Glutamatergic neuron (in vitro differentiated cells): Measurements from ENCODE around the gene MRPS12. TPM values are rescaled to one million over a fixed set of nuclear protein-coding genes. Genes with fewer than 3 reads are reported as not detected.

ENCODE experiments used
- DNase-seq: peaks from one replicate; pipeline ENCODE4 v3.0.0; 2022
- H3K27ac Mint-ChIP-seq: one replicate; pipeline ENCODE4 v1.8.0; 2020; ENCODE audit warnings: mild to moderate bottlenecking, mixed read lengths, inconsistent platforms; ENCODE audit not compliant: unreplicated experiment
- H3K27me3 Mint-ChIP-seq: one replicate; pipeline ENCODE4 v1.8.0; 2020; ENCODE audit warnings: mild to moderate bottlenecking, moderate library complexity, mixed read lengths, inconsistent platforms; ENCODE audit not compliant: unreplicated experiment
- H3K36me3 Mint-ChIP-seq: one replicate; pipeline ENCODE4 v1.8.0; 2020; ENCODE audit warnings: mild to moderate bottlenecking, mixed read lengths, inconsistent platforms; ENCODE audit not compliant: unreplicated experiment
- H3K4me1 Mint-ChIP-seq: one replicate; pipeline ENCODE4 v1.8.0; 2020; ENCODE audit warnings: mild to moderate bottlenecking, low read depth, mixed read lengths, inconsistent platforms; ENCODE audit not compliant: unreplicated experiment
- H3K4me3 Mint-ChIP-seq: one replicate; pipeline ENCODE4 v1.8.0; 2020; ENCODE audit warnings: mild to moderate bottlenecking, mixed read lengths, inconsistent platforms; ENCODE audit not compliant: unreplicated experiment
- H3K9me3 Mint-ChIP-seq: one replicate; pipeline ENCODE4 v1.8.0; 2020; ENCODE audit warnings: mild to moderate bottlenecking, moderate library complexity, mixed read lengths, inconsistent platforms; ENCODE audit not compliant: unreplicated experiment
- total RNA-seq: library from RNA; stranded (reverse); fragmentation: NEBNext Ultra II Directional; extraction: Animal tissue kit (Norgen Biotek cat#: 25700); gene quantifications from one replicate; pipeline ENCODE4 v1.2.1, GENCODE V29; 2021; ENCODE audit not compliant: unreplicated experiment
- TF ChIP-seq, protein P1 (sequence below): fragments of 200-600 bp; sonication (generic); IDR thresholded peaks from one replicate; pipeline ENCODE4 v1.5.0; 2021; ENCODE audit not compliant: partially characterized antibody, unreplicated experiment

The MRPS12 gene
- total RNA-seq, 1 donor from 2014 or later = 30.4 TPM

DNA sequence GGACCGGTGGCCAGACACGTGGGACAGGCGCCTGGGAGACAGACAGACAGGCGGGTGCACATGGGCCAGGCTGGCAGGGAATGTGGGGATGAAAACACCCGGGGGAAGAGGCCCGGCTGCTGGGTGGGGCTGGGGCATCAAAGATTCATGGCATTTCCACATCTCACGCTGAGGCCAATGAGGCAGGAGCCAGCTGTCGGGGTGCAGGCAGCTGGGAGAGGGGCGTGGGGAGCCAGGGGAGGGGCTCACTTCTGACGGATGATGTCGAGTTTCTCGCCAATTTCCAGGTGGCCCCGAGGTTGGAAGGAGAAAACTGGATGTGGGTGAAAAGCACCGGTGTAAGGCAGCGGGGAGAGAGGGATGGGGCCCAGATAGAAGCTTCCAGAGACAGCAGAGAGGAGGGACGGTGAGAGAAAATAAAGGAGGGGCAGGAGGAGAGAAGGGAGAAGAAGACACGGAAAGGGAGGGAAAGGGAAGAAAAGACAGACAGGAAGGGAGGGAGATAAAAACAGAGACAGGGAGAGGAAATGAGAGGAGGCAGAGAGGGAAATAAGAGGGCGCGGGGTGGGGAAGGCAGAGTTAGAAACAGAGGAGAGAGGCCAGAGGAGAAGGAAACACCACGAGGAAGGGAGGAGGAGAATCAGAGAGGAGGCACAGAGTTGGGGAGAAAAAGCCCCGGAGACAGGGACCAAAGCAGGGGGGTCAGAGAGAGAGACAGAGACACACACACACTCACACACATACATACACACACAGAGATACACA, 10.7 kb upstream of the MRPS12 start:
- Mint-ChIP-seq H3K4me3 (no peak overlapping the region), H3K9me3 (peaks cover 3% of the 10 kb centered on the region), H3K4me1 (peaks cover 6% of the 10 kb centered on the region), H3K27ac (no peak overlapping the region), H3K27me3 (no peaks in the 10 kb centered on the region), H3K36me3 (no peaks in the 10 kb centered on the region)
- TF ChIP-seq, protein P1, sequence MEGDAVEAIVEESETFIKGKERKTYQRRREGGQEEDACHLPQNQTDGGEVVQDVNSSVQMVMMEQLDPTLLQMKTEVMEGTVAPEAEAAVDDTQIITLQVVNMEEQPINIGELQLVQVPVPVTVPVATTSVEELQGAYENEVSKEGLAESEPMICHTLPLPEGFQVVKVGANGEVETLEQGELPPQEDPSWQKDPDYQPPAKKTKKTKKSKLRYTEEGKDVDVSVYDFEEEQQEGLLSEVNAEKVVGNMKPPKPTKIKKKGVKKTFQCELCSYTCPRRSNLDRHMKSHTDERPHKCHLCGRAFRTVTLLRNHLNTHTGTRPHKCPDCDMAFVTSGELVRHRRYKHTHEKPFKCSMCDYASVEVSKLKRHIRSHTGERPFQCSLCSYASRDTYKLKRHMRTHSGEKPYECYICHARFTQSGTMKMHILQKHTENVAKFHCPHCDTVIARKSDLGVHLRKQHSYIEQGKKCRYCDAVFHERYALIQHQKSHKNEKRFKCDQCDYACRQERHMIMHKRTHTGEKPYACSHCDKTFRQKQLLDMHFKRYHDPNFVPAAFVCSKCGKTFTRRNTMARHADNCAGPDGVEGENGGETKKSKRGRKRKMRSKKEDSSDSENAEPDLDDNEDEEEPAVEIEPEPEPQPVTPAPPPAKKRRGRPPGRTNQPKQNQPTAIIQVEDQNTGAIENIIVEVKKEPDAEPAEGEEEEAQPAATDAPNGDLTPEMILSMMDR = no peak
- DNase-seq = no peak

DNA sequence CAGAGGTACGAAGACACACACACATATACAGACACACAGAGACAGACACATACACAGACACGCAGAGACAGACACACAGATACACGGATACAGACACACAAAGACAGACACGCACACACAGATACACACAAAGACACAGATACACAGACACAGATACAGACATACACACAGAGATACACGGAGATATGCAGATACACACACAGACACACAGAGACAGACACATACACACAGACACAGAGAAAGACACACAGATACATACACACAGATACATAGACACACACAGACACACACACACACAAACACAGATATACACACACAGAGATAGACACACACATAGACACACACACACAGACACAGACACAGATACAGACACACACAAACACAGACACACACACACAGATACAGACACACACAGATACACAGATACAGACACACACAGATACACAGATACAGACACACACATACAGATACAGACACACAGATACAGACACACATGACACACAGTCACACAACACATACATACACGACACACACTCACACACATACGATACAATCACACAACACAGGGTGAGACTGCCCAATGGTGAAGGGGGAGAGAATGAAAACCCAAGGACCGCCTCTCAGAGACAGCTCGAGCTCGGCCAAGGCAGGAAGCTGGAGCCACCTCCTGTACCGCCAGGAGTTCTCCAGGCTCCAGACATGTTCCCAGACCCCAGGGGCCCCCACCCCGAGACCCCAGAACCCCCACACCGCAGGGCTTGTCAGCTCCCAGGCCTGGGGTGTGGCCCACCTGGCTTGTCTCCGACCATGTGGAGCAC, 9.9 kb upstream of the MRPS12 start:
- no peaks in the 10 kb centered on the region for H3K27me3 Mint-ChIP-seq
- H3K9me3 Mint-ChIP-seq = peaks cover 3% of the 10 kb centered on the region
- no peak overlapping the region for H3K27ac Mint-ChIP-seq
- H3K4me3 Mint-ChIP-seq = no peak overlapping the region
- no peaks in the 10 kb centered on the region for H3K36me3 Mint-ChIP-seq
- no peak for DNase-seq
- H3K4me1 Mint-ChIP-seq = peaks cover 4% of the 10 kb centered on the region
- TF ChIP-seq, protein P1 = no peak

GRCh38 chr19:38921420-38922274, 9.1 kb upstream of the MRPS12 start:
- H3K9me3 Mint-ChIP-seq = no peaks in the 10 kb centered on the region
- no peak for DNase-seq
- peaks cover 4% of the 10 kb centered on the region for H3K4me1 Mint-ChIP-seq
- H3K27me3 Mint-ChIP-seq = no peaks in the 10 kb centered on the region
- H3K27ac Mint-ChIP-seq = no peak overlapping the region
- no peak overlapping the region for H3K4me3 Mint-ChIP-seq
- H3K36me3 Mint-ChIP-seq = no peaks in the 10 kb centered on the region
- TF ChIP-seq, protein P1 = no peak

DNA sequence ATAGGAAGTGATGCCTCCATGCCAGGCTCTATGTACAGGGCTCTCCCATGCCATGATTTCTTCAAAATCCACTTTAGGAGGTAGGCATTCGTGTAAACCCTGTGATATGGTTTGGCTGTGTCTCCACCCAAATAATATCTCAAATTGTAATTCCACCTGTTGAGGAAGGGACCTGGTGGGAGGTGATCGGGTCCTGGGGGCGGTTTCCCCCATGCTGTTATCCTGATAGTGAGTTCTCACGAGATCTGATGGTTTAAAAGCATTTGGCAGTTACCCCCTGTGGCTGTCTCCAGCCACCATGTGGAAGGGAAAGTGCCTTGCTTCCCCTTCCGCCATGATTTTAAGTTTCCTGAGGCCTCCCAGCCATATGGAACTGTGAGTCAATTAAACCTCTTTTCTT, 8.3 kb upstream of the MRPS12 start:
- TF ChIP-seq, protein P1 = no peak
- Mint-ChIP-seq H3K36me3 (no peaks in the 10 kb centered on the region), H3K27ac (no peak overlapping the region), H3K4me1 (peaks cover 4% of the 10 kb centered on the region), H3K9me3 (no peaks in the 10 kb centered on the region), H3K4me3 (no peak overlapping the region), H3K27me3 (no peaks in the 10 kb centered on the region)
- DNase-seq = no peak
